GM23248 (cell line): Measurements from ENCODE around the gene BRD4.

Experiments used
- EZH2 ChIP-seq: fragments of 200-600 bp; sonication (generic); IDR thresholded peaks from 2 replicates; pipeline ENCODE4 v1.6.1; 2018; ENCODE audit warnings: antibody characterized with exemption, mild to moderate bottlenecking; ENCODE audit not compliant: insufficient read depth, poor library complexity, severe bottlenecking
- EZH2phosphoT487 ChIP-seq: fragments of 200-600 bp; sonication (generic); IDR thresholded peaks from 2 replicates; pipeline ENCODE4 v1.6.1; 2018; ENCODE audit warnings: antibody characterized with exemption, moderate library complexity, mild to moderate bottlenecking, low read depth; ENCODE audit not compliant: insufficient read depth

DNA sequence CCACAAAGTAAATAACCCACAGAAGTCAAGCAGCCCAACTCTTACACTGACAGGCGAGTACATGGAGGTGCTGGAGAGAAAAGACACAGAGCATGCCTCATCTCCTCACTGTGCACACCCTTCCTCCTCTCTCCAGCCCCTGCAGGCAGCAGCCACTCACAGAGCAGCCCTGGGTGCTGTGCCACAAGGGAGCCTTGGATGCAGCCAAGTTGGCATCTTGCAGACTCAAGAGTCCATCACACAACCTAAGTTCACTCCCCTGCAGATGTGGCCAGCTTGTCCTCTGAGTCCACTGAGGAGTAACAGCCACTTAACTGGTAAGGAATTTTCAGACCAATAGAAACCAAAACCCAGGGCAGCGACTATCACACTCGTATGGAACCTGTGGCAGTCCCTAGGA lies 47.4 kb downstream of the BRD4 start:
- no peak for TF ChIP-seq EZH2
- TF ChIP-seq EZH2phosphoT487: no peak
